ENCODE measurements around the gene IDH3G. TPM values are rescaled to one million over a fixed set of nuclear protein-coding genes. Genes with fewer than 3 reads are reported as not detected.
A peak's percentile ranks its signal among the peaks of the same experiment; 100 is the strongest.

The IDH3G gene
- total RNA-seq, 1 donor from 2014 or later, result 81.2 TPM

DNA sequence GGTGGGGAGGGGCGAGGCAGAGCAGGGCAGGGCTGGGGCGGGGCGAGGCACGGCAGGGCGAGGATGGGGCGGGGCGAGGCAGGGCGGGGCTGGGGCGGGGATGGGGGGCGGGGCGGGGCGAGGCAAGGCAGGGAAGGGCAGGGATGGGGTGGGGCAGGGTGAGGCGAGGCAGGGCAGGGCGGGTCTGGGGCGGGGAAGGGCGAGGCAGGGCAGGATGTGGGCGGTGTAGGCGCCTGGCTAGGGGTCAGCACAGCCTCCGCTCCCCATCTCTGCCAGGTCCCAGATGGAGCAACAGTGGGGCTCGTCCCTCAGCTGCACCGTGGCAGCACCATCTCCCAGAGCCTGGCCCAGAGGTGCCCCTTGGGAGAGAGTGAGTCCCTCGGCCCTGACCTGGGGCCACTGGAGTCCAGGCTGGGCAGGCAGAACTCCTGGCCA, 17.5 kb downstream of the IDH3G start:
- ATAC-seq, result no peak
- intact Hi-C loops (cut with micrococcal nuclease), result no loop called here
- peak; percentile 10 for DNase-seq

DNA sequence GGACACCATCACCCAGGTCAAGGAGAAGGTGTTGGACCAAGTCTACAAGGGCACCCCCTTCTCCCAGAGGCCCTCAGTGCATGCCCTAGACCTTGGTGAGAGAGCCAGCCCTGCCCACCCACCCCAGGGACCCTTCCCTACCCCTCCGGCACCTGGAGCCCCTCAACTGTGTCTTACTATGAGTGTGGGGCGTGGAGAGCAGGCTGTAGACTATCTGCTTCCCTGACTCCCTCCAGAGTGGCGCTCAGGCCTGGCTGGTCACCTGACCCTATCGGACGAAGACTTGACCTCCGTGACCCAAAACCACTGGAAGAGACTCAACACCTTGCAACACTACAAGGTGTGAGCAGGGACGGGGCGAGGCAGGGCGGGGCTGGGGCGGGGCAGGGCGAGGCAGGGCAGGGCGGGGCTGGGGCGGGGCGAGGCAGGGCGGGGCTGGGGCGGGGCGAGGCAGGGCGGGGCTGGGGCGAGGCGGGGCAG, 18.0 kb downstream of the IDH3G start:
- ATAC-seq (no peak), DNase-seq (no peak)

DNA sequence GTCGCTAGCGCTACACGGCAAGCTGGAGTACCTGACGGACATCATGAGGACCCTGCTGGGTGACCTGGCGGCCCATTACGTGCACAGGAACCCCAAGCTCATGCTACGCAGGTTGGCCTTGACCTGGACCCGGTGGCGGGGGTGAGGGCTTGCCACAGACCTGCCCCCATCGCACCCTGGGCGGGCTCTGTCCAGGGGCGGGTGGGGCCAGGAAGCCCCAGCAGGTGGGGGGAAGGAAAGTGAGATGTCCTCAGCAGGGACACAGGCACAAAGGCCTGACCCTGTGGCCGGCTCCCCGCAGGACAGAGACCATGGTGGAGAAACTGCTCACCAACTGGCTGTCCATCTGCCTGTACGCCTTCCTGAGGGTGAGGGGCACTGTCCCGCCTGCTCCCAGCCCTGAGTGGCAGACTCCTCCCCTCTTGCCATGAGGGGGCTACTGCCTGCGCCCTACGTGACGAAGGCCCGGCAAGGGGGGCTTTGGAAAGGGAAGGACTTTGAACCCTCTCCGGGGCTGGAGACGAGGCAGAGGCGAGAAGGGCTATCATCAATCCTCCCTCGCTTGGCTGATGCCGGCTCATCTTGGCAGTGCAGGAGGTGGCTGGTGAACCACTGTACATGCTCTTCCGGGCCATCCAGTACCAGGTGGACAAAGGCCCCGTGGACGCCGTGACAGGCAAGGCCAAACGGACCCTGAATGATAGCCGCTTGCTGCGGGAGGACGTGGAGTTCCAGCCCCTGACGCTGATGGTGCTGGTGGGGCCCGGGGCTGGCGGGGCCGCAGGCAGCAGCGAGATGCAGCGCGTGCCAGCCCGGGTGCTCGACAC, 18.7 kb downstream of the IDH3G start:
- DNase-seq (peak; percentile 9), ATAC-seq (no peak)
- intact Hi-C loops (cut with micrococcal nuclease), result no loop called here

More for the DNA sequence above, 18.0 kb downstream of the IDH3G start:
- intact Hi-C loops (cut with micrococcal nuclease), result no loop called here

DNA sequence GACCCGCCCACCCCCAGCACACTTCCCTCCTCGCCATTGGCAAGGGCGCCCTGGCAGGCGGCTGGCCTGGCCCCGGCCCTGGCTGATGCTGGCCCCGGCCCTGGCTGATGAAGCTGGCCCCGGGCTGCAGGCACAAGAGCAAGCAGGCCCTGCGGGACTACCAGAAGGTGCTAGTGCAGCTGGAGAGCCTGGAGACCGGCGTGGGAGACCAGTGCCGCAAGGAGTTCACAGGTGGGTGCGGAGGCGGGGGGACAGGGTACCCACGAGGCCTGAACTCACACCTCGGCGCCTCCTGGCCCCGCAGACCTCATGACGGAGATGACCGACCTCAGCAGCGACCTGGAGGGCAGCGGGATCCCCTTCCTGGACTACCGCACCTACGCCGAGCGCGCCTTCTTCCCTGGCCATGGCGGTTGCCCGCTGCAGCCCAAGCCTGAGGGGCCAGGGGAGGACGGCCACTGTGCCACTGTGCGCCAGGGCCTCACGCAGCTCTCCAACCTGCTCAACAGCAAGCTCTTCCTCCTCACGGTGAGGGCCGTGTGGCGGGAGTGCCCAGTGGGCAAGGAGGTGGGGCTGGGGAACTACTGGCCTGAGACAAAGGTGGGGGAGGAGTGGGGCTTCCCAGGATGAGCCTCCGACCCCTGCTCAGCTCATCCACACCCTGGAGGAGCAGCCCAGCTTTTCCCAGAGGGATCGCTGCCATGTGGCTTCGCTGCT, 19.4 kb downstream of the IDH3G start:
- peak; percentile 8 for DNase-seq
- ATAC-seq, result no peak
- intact Hi-C loops (cut with micrococcal nuclease), result no loop called here

DNA sequence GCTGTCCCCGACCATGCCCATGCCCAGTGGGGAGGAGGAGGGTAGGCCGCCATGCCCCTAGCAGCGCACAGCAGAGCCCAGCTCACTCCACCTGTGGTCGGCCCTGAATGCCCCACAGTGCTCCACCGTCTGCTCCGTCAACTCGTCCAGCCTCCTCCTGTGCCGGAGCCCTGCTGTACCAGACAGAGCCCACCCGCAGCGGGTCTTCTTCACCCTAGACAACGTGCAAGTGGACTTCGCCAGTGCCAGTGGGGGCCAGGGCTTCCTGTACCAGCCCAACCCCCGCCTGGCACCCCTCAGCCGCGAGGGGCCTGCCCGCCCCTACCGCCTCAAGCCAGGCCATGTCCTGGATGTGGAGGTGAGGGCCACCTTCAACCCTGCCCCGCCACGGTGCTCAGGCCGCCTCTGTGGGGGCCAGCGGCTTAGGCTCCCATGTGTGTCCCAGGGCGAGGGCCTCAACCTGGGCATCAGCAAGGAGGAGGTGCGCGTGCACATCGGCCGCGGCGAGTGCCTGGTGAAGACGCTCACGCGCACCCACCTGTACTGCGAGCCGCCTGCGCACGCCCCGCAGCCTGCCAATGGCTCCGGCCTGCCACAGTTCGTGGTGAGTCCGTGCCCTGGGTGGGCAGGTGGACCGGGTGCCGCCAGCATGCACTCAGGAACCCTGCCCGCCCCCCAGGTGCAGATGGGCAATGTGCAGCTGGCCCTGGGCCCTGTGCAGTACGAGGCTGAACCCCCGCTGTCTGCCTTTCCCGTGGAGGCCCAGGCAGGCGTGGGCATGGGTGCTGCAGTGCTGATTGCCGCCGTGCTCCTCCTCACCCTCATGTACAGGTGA, 20.2 kb downstream of the IDH3G start:
- DNase-seq (no peak), ATAC-seq (no peak)
- intact Hi-C loops (cut with micrococcal nuclease), result no loop called here

DNA sequence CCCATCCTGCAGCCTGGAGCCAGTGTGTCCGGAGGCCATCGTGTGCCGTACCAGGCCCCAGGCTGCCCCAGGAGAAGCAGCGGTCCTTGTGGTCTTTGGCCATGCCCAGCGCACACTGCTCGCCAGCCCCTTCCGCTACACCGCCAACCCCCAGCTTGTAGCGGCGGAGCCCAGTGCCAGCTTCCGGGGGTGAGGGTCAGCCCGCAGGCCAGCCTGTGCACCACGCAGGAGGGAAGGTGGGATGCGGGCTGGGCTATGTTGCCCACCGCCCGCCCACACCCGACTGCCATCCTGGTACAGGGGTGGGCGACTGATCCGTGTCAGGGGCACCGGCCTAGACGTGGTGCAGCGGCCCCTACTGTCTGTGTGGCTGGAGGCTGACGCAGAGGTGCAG, 21.0 kb downstream of the IDH3G start:
- DNase-seq, result no peak
- no peak for ATAC-seq
- intact Hi-C loops (cut with micrococcal nuclease), result no loop called here

DNA sequence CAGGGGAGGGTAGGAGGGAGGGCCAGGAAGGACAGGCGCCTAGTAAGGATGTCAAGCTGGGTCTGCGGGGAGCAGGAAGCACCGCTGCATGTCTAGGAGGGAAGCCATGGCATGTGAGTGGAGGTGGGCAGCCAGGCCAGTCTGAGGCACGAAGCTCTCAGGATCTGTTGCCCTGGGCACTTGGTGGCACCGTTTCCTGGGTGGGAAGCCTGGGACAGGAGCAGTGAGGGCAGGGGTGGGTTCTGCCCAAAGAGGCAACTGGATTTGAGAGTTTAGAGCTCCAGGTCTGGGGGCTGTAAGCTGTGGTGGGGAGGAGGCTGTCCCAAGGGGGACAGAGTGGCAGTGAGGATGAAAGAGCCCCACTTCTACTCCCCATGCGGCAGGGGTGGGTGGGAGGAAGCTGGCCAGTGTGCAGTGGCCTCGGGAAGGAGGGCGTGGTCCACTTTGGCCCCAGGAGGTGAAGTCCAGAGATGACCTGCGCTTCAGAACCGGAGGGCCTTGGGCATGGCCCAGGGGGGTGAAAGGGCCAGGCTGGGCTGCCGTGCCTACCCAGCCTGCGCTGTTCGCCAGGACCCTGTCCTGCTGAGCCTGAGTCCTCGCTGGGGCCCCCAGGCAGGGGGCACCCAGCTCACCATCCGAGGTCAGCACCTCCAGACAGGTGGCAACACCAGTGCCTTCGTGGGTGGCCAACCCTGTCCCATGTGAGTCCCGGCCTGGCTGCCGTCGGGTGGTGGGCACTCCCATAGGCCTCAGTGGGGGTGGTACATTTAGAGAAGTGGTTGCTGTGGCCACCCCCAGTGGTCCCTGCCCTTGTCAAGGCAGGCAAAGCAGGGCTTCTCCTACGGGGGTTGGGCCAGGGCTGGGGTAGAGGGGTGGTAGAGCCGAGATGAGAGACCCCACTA, 21.6 kb downstream of the IDH3G start:
- DNase-seq (no peak), ATAC-seq (no peak)
- intact Hi-C loops (cut with micrococcal nuclease), result no loop called here

DNA sequence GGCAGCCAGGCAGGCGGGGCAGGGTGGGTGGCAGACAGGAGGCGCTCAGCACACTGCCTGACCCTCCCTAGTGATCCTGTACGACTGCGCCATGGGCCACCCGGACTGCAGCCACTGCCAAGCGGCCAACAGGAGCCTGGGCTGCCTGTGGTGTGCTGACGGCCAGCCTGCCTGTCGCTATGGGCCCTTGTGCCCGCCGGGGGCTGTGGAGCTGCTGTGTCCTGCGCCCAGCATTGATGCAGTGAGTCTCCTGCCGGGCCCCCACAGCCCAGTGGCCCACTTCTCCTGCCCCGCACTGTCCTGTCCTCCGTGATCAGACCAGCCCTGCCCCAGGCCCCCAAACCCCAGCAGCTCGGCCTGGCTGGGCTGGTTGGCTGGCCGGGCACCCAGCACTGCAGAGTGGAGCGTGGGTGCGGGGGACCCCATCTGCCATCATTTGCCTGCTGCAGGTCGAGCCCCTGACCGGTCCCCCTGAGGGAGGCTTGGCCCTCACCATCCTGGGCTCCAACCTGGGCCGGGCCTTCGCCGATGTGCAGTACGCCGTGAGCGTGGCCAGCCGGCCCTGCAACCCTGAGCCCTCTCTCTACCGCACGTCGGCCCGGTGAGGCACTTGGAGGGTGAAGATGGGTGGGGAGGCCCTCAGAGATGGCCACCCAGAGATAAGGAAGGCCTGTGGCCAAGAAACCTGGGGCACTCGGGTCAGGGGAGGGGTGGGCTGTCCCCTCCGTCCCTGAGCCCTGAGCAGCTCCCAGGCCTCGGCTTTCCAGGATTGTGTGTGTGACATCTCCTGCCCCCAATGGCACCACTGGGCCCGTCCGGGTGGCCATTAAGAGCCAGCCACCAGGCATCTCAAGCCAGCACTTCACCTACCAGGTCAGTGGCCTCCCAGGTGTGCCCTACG, 22.5 kb downstream of the IDH3G start:
- DNase-seq (no peak), ATAC-seq (no peak)
- intact Hi-C loops (cut with micrococcal nuclease), result no loop called here

DNA sequence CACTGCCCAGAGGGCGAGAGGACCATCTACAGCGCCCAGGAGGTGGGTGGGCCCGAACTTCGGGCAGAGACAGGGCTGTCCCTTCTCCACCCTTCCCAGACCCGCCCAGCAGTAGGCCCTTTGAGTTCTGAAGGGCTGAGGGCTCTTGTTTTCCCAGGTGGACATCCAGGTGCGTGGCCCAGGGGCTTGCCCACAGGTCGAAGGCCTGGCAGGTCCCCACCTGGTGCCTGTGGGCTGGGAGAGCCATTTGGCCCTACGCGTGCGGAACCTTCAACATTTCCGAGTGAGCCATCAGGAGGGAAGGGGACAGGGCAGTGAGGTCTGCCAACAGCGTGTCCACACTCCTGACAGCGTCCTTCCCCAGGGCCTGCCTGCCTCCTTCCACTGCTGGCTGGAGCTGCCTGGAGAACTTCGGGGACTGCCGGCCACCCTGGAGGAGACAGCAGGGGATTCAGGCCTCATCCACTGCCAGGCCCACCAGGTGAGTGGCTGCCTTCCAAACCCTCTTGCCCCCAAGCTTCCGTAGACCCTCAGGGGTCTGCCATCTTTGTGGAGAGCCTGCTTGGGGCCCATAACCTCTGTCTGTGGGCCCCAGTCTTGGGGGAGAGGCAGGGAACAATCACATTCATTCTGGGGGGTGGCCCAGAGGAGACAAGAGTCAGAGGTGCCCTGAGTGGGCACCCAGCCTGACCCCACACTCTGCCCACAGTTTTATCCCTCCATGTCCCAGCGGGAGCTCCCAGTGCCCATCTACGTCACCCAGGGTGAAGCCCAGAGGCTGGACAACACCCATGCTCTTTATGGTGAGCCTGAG, 23.4 kb downstream of the IDH3G start:
- no peak for DNase-seq
- intact Hi-C loops (cut with micrococcal nuclease), result no loop called here
- ATAC-seq, result no peak

DNA sequence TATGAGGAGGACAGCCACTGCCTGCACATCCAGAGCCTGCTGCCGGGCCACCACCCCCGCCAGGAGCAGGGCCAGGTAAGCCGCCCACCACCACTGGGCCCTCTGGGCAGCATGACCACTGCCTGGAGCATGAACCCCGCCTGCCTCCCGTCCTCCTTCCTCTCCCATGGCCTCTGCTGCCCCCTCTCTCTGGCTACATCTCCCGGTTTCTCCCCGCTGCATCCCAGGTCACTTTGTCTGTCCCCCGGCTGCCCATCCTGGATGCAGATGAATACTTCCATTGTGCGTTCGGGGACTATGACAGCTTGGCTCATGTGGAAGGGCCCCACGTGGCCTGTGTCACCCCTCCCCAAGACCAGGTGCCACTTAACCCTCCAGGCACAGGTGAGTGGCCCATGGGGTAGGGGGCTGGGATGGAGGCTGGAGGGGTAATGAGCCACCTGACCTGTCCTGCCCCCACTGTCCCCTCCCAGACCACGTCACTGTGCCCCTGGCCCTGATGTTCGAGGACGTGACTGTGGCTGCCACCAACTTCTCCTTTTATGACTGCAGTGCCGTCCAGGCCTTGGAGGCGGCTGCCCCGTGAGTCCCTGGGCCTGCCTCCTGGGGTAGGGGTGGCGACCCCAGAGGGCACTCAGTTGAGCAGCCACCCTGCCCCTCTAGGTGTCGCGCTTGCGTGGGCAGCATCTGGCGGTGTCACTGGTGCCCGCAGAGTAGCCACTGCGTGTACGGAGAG, 24.1 kb downstream of the IDH3G start:
- intact Hi-C loops (cut with micrococcal nuclease), result loop anchor here (10.0 kb wide), 1 partner anchor 185 kb away; no protein-coding TSS in a partner anchor
- no peak for ATAC-seq

DNA sequence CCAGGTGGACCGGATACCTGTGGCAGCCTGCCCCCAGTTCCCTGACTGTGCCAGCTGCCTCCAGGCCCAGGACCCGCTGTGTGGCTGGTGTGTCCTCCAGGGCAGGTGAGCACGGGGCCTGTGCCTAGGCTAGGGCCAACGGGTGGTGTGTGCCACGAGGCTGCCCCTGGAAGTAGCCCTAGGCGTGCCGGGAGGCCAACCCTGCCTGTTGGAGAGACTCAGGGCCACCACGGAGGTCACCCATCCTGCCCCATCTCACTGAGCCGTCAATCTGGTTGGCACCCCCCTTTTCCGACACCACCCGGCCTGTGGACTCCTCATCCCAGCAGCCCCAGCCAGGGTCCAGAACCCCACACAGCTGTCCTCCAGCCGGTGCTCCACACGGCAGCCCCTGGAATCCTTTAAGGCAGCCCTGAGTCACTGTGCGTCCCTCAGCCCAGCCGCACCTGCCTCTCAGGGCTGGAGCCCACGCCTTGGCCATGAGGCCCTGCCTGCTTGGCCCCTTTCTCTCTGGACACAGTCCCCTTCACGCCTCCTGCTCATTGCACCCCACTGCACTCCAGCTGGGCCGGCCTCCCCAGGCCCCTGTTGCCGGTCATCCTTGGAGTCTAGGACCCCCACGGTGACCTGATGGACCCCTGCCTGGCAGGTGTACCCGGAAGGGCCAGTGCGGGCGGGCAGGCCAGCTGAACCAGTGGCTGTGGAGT, 24.9 kb downstream of the IDH3G start:
- DNase-seq (no peak), ATAC-seq (no peak)
- intact Hi-C loops (cut with micrococcal nuclease), result loop anchor here (10.0 kb wide), 1 partner anchor 185 kb away; no protein-coding TSS in a partner anchor

More for the DNA sequence above, 24.1 kb downstream of the IDH3G start:
- no peak for DNase-seq

DNA sequence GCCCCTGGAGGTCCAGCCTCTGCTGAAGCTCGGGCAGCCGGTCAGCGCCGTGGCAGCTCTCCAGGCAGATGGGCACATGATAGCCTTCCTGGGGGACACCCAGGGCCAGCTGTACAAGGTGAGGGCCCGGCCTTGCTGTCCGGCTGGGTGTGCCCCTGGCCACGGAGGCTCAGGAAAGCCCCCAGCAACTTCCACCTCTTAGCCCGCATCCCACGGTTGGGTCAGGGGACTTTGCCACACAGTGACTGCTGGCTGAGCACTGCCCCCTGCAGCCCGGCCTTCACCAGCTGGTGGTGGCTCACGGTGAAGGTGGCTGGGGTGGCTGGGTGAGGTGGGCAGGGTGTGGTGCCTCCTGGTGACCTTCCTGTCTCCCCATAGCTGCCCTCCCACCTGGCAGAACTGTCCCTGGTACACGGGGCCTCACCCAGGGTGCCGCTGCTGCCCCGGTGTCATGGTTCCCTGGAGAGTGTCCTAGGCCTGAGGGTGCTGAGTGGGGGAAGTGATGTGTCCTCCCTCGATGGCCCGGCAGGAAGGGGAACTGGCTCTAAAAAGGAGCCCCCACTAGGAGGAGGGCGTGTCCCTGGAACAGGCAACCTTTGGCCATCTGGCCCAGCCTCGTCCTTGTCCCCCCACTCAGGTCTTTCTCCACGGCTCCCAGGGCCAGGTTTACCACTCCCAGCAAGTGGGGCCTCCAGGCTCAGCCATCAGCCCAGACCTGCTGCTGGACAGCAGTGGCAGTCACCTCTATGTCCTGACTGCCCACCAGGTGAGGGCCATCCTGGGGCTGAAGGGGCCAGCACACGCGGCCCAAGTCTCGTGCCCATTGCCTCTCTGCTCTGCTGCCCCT, 25.6 kb downstream of the IDH3G start:
- DNase-seq (no peak), ATAC-seq (no peak)
- intact Hi-C loops (cut with micrococcal nuclease), result loop anchor here (10.0 kb wide), 1 partner anchor 186 kb away; no protein-coding TSS in a partner anchor

DNA sequence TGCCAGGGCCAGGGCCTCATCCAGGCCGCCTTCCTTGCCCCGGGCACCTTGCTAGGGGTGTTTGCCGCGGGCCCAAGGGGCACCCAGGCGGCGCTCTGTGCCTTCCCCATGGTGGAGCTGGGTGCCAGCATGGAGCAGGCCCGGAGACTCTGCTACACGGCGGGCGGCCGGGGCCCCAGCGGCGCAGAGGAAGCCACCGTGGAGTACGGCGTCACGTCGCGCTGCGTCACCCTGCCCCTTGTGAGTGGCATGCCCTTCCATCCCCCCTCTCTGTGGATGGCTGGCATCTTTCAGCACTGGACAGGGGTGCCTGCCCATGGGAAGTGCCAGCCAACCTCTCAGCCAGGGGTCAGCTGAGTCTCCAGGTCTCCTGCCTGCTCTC, 26.5 kb downstream of the IDH3G start:
- ATAC-seq (no peak), DNase-seq (no peak)
- intact Hi-C loops (cut with micrococcal nuclease), result loop anchor here (10.0 kb wide), 1 partner anchor 187 kb away; no protein-coding TSS in a partner anchor

DNA sequence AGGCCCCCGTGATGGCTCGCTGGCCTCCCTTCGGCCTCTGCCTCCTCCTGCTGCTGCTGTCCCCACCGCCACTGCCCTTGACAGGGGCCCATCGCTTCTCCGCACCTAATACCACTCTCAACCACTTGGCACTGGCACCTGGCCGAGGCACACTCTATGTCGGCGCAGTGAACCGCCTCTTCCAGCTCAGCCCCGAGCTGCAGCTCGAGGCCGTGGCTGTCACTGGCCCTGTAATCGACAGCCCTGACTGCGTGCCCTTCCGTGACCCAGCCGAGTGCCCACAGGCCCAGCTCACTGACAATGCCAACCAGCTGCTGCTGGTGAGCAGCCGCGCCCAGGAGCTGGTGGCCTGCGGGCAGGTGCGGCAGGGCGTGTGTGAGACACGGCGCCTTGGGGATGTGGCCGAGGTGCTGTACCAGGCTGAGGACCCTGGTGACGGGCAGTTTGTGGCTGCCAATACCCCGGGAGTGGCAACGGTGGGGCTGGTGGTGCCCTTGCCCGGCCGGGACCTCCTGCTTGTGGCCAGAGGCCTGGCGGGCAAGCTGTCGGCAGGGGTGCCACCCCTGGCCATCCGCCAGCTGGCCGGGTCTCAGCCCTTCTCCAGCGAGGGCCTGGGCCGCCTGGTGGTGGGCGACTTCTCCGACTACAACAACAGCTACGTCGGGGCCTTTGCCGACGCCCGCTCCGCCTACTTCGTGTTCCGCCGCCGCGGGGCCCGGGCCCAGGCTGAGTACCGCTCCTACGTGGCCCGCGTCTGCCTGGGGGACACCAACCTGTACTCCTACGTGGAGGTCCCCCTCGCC, 27.1 kb downstream of the IDH3G start:
- no peak for DNase-seq
- intact Hi-C loops (cut with micrococcal nuclease), result loop anchor here (10.0 kb wide), 1 partner anchor 188 kb away; no protein-coding TSS in a partner anchor
- no peak for ATAC-seq

All from left ventricle myocardium superior (tissue), 1 donor.